Choroid plexus epithelial cell (primary cell): ENCODE measurements around the gene PROK1.

Source experiments
- DNase-seq: peaks from one replicate; pipeline ENCODE4 v3.0.0-alpha.2; 2010; ENCODE audit warnings: low read depth
- H3K4me3 ChIP-seq: 2 replicates; pipeline ENCODE4 v1.5.1; 2011; ENCODE audit warnings: low read depth, mild to moderate bottlenecking, control low read depth, low read length, moderate library complexity
- TF ChIP-seq, protein P1 (sequence below): conservative IDR thresholded peaks from 2 replicates; pipeline ENCODE4 v1.5.1; 2011; ENCODE audit warnings: low read depth, mild to moderate bottlenecking, control low read depth, inconsistent platforms, low read length, moderate library complexity

The PROK1 gene

DNA sequence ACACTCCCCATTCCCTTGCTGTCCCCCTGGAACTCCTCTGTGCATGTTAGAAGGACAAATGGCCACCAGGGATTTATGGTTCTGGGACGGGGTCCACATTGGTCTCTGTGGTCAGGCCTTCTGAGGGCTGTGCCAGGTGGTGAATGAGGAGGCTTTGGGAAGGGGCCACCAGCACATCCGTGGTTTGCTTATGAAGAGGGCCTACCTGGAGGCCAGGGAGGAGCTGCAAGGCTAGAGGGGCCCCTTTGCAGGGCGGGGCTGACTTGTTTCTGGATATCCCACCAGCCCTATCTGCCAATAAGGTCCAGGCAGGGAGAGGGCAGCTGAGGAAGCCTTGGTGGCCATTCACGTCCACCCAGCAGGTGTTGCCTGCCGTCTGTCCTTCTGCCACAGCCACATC, 43.1 kb downstream of the PROK1 start:
- no peak overlapping the region for H3K4me3 ChIP-seq
- TF ChIP-seq, protein P1, sequence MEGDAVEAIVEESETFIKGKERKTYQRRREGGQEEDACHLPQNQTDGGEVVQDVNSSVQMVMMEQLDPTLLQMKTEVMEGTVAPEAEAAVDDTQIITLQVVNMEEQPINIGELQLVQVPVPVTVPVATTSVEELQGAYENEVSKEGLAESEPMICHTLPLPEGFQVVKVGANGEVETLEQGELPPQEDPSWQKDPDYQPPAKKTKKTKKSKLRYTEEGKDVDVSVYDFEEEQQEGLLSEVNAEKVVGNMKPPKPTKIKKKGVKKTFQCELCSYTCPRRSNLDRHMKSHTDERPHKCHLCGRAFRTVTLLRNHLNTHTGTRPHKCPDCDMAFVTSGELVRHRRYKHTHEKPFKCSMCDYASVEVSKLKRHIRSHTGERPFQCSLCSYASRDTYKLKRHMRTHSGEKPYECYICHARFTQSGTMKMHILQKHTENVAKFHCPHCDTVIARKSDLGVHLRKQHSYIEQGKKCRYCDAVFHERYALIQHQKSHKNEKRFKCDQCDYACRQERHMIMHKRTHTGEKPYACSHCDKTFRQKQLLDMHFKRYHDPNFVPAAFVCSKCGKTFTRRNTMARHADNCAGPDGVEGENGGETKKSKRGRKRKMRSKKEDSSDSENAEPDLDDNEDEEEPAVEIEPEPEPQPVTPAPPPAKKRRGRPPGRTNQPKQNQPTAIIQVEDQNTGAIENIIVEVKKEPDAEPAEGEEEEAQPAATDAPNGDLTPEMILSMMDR = no peak
- DNase-seq = no peak

DNA sequence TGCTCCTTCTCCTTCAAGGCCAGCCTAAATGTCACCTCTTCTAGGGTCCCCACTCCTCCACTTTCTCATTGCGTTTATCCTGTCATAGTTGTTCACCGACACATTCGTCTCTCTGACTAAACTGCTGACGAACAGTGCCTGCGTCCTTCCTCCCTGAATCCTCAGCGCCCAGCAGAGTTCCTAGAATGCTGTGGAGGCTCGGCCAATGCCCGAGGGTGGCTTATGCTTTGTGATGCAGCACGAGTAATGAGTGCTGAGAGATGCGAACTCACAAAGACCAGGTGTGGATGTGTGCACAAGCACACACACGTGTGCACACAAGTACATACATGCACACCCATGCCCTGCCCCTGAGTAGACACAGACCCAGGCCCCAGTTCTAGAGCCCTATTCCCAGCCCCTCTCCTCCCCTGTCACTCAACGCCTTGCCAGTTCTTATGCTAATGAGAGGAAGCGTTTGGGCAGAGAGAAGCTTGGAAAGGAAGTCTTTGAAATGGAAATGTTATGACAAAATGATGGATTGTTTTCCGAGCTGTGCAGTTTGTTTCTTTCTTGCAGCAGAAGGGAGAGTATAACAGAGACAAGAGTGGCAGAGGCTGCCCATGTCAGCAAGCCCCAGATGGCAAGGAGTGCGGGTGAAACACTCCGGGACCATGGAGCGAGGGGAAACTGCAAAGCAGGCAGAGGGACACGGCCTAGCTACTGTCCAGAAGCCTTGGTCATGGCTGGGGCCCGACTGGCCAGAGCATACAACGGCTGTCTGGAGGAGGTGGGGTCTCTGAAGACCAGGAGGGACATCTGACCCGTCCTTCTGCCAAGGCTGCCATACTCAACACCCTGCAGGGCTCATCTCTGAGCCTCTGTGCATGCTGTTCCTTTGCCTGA, 43.8 kb downstream of the PROK1 start:
- no peak for DNase-seq
- TF ChIP-seq, protein P1 = no peak
- H3K4me3 ChIP-seq = no peak overlapping the region

DNA sequence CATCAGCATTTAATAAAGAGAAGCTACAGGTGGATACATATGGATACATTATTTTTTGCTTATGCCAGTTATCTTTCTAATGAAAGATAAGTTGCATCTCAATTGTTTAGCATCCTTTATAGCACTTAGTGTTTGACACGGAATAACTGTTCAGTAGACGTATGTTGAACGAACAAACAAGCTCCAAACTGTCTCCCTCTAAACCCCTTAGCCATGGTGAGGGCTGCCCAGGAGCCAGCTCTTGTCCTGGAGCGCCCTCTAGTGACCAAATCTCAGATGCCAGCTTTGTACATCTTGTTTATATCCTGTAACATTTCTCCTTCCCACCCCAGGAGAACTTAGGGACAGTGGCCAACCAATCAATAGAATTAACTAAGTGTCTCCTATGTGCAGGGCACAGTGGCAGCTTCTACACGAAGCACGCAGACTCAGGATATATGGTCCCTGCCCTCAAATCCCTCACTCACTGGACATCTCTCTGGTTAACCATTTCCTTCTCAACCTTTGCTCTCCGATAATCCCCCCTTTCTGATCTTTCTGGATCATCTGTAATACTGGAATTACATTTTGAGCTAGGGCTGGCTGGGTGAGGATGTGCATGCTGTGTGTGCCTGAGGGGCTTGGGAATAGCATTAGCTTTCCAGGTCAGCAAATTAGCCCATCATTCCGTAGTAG, 45.1 kb downstream of the PROK1 start:
- no peak overlapping the region for H3K4me3 ChIP-seq
- peak; percentile 88 for DNase-seq
- TF ChIP-seq, protein P1 = peak; percentile 95

DNA sequence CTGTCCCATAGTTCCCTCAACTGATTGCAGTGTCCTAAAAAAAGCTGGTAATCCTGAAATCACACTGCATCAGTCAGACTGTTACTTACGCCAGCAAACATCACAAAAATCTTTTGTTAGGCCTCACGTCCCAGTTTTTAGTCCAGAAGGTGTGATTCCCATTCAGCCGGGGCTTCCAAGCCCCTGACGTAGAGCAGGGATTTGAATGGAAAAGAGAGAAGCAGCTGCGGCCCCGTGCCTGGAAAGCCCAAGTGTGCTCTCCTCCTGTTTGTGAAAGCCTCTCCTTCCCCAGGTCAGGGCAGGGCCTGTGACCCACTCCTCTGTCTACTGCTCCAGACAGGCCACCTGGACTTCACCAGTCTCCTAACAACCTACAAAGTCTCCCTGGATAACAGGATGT, 47.3 kb downstream of the PROK1 start:
- no peak for DNase-seq
- no peak overlapping the region for H3K4me3 ChIP-seq
- TF ChIP-seq, protein P1 = no peak

DNA sequence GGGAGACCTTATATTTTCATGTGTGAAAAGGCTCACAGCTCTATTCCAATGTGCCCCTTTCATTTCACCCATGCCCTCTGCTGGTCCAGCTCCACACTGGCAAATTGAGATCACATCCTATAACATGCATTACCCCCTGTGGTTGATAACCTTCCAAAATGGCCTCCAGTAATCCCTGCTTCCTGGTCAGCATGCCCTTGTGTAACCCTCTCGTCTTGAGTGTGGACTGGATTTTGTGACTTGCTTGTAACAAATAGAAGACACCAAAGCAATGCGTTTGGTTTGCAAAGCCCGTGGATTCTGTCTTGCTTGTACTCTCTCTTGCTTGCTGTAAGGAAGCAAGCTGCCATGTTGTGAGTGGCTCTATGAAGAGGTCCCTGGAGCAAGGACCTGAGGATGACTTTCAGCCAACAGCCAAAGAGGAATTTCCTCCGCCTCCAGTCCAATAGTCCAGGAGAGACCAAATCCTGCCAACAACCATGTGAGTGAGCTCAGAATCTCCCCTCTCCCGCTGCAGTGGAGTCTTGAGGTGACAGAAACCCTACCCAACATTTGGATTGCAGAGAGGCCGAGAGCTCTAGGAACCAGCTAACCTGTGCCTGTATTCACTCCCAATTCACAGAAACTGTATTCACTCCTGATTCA, 50.7 kb downstream of the PROK1 start:
- no peak overlapping the region for H3K4me3 ChIP-seq
- no peak for DNase-seq
- TF ChIP-seq, protein P1 = no peak

DNA sequence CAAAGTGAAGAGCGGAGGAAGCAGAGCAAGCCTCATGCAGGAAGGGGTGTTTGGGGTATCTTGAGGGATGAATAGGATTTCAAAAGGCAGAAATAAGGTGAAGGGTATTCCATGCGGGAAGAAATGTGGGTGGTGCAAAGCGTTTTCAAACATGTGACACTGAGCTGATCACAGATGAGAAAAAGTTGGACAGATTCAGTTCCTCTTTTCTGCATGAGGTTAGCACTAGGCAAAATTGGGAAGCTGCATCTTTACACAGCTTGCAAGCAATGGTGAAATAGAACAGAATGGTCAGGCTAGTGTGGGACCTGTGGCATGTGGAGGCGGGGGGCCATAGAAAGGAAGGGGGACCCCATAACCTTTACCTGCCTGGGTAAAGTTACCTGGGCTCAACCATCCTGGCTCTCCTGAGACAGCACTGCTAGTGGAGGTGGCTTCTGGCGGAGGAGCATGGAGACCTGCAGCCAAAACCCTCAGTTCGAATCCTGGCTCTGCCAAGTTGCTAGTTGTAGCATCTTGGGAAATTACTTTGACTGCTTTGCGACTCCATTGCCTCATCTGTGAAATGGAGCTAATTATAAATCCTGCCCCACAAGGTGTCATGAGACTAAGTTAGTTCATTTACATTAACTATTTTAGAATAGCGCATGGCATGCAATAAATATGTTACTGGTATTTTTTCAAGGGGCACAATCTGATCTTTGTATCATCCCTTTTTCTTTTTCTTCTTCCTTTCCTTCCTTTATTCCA, 51.6 kb downstream of the PROK1 start:
- H3K4me3 ChIP-seq = no peak overlapping the region
- DNase-seq = no peak
- TF ChIP-seq, protein P1 = no peak
